Activated CD4-positive, alpha-beta T cell treated with anti-CD3 and anti-CD28 coated beads, Interleukin-2, amount 10 ng/mL, durations not matched to agents 7 days and 5 days (primary cell): ENCODE results near the gene DTX2. TPM values are rescaled to one million over a fixed set of nuclear protein-coding genes. Genes with fewer than 3 reads are reported as not detected.
"Not testable (repeated sequence)": the region's sequence is repeated elsewhere in the genome, so short reads cannot be mapped to it uniquely, and the experiment has no call there.

Experiments used
- CTCF ChIA-PET: fragments of 350-600 bp; sonication (Branson Sonifier 250); formaldehyde crosslinking; loops from one replicate; lab custom pipeline; 2021; ENCODE audit warnings: antibody characterized with exemption; lab: Charles Lee
- POLR2A ChIA-PET: fragments of 350-600 bp; sonication (Branson Sonifier 250); formaldehyde crosslinking; loops from one replicate; lab custom pipeline; 2021; ENCODE audit warnings: antibody characterized with exemption; lab: Charles Lee
- DNase-seq: peaks from one replicate; pipeline ENCODE4 v3.0.0-alpha.2; 2020
- H3K27ac Mint-ChIP-seq: one replicate; pipeline ENCODE4 v1.8.0; 2021; ENCODE audit warnings: mild to moderate bottlenecking, moderate library complexity, mixed read lengths
- H3K27me3 Mint-ChIP-seq: one replicate; pipeline ENCODE4 v1.8.0; 2021; ENCODE audit warnings: mixed read lengths
- H3K36me3 Mint-ChIP-seq: one replicate; pipeline ENCODE4 v1.8.0; 2021; ENCODE audit warnings: low read depth, mixed read lengths
- H3K4me1 Mint-ChIP-seq: one replicate; pipeline ENCODE4 v1.8.0; 2021; ENCODE audit warnings: mixed read lengths
- H3K4me3 Mint-ChIP-seq: one replicate; pipeline ENCODE4 v1.8.0; 2021; ENCODE audit warnings: mild to moderate bottlenecking, moderate library complexity, mixed read lengths
- H3K9me3 Mint-ChIP-seq: one replicate; pipeline ENCODE4 v1.8.0; 2021; ENCODE audit warnings: mixed read lengths
- total RNA-seq, 2 experiments: library from RNA; stranded (reverse); gene quantifications; one replicate each; pipeline ENCODE4 v1.2.3, GENCODE V29; 2021

The DTX2 gene
- total RNA-seq, 2 experiments from 2014 or later, result 31.5 to 35.8 TPM

GRCh38 chr7:76513817-76514799 lies 52.6 kb downstream of the DTX2 start:
- Mint-ChIP-seq H3K9me3 (no peaks in the 10 kb centered on the region), H3K27ac (no peak overlapping the region), H3K4me1 (peaks cover 4% of the 10 kb centered on the region), H3K36me3 (no peaks in the 10 kb centered on the region), H3K4me3 (no peak overlapping the region), H3K27me3 (no peaks in the 10 kb centered on the region)
- no peak for DNase-seq
- POLR2A ChIA-PET, result interaction anchor here (0.6 kb wide), 1 partner anchor 110 kb away, joined by 5 read pairs; no protein-coding TSS in a partner anchor
- CTCF ChIA-PET, result interaction anchor here (0.7 kb wide), 1 partner anchor 759 kb away, joined by 3 read pairs; no protein-coding TSS in a partner anchor

- CTCF ChIA-PET, result interaction anchor here (0.7 kb wide), 1 partner anchor 760 kb away, joined by 3 read pairs; no protein-coding TSS in a partner anchor
- Mint-ChIP-seq H3K4me1 (no peaks in the 10 kb centered on the region), H3K27me3 (no peaks in the 10 kb centered on the region), H3K9me3 (no peaks in the 10 kb centered on the region), H3K27ac (no peak overlapping the region), H3K36me3 (no peaks in the 10 kb centered on the region), H3K4me3 (no peak overlapping the region)
- POLR2A ChIA-PET, result no interaction called here
- DNase-seq, result no peak
Measured at GRCh38 chr7:76514926-76515771, 53.6 kb downstream of the DTX2 start.

GRCh38 chr7:76515999-76516443 lies 54.5 kb downstream of the DTX2 start:
- Mint-ChIP-seq H3K36me3 (no peaks in the 10 kb centered on the region), H3K4me3 (no peak overlapping the region), H3K27ac (no peak overlapping the region), H3K4me1 (no peaks in the 10 kb centered on the region), H3K9me3 (no peaks in the 10 kb centered on the region), H3K27me3 (no peaks in the 10 kb centered on the region)
- CTCF ChIA-PET, result no interaction called here
- POLR2A ChIA-PET, result no interaction called here
- DNase-seq, result peak; percentile 39

GRCh38 chr7:76516932-76517331 lies 55.4 kb downstream of the DTX2 start:
- H3K36me3 Mint-ChIP-seq, H3K27ac Mint-ChIP-seq, POLR2A ChIA-PET, DNase-seq, H3K27me3 Mint-ChIP-seq, H3K4me1 Mint-ChIP-seq, CTCF ChIA-PET, H3K4me3 Mint-ChIP-seq, H3K9me3 Mint-ChIP-seq: not testable (repeated sequence)

GRCh38 chr7:76526183-76526582 lies 64.7 kb downstream of the DTX2 start:
- H3K4me3 Mint-ChIP-seq, H3K9me3 Mint-ChIP-seq, DNase-seq, H3K36me3 Mint-ChIP-seq, CTCF ChIA-PET, H3K27ac Mint-ChIP-seq, POLR2A ChIA-PET, H3K4me1 Mint-ChIP-seq, H3K27me3 Mint-ChIP-seq: not testable (repeated sequence)

- CTCF ChIA-PET, H3K4me1 Mint-ChIP-seq, DNase-seq, H3K27ac Mint-ChIP-seq, POLR2A ChIA-PET, H3K9me3 Mint-ChIP-seq, H3K27me3 Mint-ChIP-seq, H3K36me3 Mint-ChIP-seq, H3K4me3 Mint-ChIP-seq: not testable (repeated sequence)
Measured at GRCh38 chr7:76531643-76532042, 70.1 kb downstream of the DTX2 start.

GRCh38 chr7:76543197-76543596 lies 81.7 kb downstream of the DTX2 start, which contains the start of gene SPDYE16:
SPDYE16 (minus strand) TSS chr7:76543297; CDS start chr7:76541459, 1,838 bp downstream.
- H3K4me3 Mint-ChIP-seq, H3K9me3 Mint-ChIP-seq, CTCF ChIA-PET, DNase-seq, H3K36me3 Mint-ChIP-seq, POLR2A ChIA-PET, H3K27me3 Mint-ChIP-seq, H3K27ac Mint-ChIP-seq, H3K4me1 Mint-ChIP-seq: not testable (repeated sequence)

- H3K27me3 Mint-ChIP-seq, POLR2A ChIA-PET, CTCF ChIA-PET, H3K36me3 Mint-ChIP-seq, H3K9me3 Mint-ChIP-seq: not testable (repeated sequence)
- peak overlapping the region; percentile 90 for H3K4me3 Mint-ChIP-seq
- peak overlapping the region; percentile 90 for H3K27ac Mint-ChIP-seq
- DNase-seq, result peak; percentile 90
- H3K4me1 Mint-ChIP-seq, result peaks cover 23% of the 10 kb centered on the region
Measured at GRCh38 chr7:76549025-76549854, 87.7 kb downstream of the DTX2 start.

GRCh38 chr7:76549855-76550248 lies 88.3 kb downstream of the DTX2 start:
- Mint-ChIP-seq H3K27ac (peak overlapping the region; percentile 90), H3K36me3 (peaks cover 12% of the 10 kb centered on the region), H3K4me3 (peak overlapping the region; percentile 90), H3K4me1 (peaks cover 25% of the 10 kb centered on the region)
- H3K27me3 Mint-ChIP-seq, H3K9me3 Mint-ChIP-seq, POLR2A ChIA-PET, DNase-seq, CTCF ChIA-PET: not testable (repeated sequence)

GRCh38 chr7:76551992-76552391 lies 90.5 kb downstream of the DTX2 start:
- not testable (repeated sequence) for H3K4me3 Mint-ChIP-seq, H3K27ac Mint-ChIP-seq
- H3K4me1 Mint-ChIP-seq, result peaks cover 26% of the 10 kb centered on the region

More at GRCh38 chr7:76551992-76552391, 90.5 kb downstream of the DTX2 start:
- H3K9me3 Mint-ChIP-seq, POLR2A ChIA-PET, H3K27me3 Mint-ChIP-seq, CTCF ChIA-PET, DNase-seq: not testable (repeated sequence)
- peaks cover 17% of the 10 kb centered on the region for H3K36me3 Mint-ChIP-seq
